ENCODE data around the gene LIN28B. TPM values are rescaled to one million over a fixed set of nuclear protein-coding genes. Genes with fewer than 3 reads are reported as not detected.

Gene LIN28B
- total RNA-seq, 4 donors from 2014 or later, result 0.14 TPM; not detected in 3

DNA sequence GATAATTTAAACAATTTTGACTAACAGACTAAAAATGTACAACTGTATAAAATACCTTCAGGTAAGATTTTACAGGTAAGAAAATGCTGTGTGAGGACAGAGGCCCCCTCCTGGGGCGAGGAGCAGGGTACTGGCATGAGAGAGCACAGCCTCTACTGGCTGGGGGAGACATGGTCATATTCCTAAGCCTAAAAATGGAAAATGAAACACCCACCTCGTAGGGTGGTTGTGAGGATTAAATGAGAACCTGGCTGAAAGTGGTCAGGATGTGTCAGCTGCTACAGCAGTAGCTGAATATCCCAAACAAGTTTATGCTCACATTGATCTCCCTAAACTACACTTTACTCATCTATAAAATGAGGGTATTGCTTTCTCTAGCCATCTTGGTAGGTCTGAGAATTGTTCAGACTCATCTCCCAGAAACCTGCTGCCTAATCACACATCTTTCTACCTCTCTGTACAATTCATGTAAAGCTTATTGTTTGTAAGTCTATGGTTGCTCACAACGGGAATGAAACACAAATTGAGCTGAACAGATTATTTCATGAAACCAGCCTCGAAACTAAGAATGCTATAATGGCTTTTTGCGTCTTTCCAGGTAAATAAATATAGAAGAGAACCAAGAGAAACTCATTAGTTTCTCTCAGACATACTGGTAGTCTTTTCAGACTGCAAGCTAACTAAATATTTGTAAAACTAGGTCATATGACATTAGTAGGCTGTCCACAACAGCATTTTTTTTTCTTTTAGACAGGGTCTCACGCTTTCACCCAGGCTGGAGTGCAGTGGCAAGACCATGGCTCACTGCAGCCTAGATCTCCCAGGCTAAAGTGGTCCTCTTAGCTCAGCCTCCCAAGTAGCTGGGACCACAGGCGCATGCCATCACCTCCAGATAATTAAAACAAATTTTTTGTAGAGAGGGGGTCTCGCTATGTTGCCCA is 153.3 kb downstream of the LIN28B start:
- Histone ChIP-seq H3K27me3 (no peaks in the 10 kb centered on the region), H3K36me3 (no peaks in the 10 kb centered on the region), H3K4me1 (no peaks in the 10 kb centered on the region), H3K4me3 (no peak overlapping the region), H3K9me3 (no peaks in the 10 kb centered on the region), H3K27ac (no peak overlapping the region)
- DNase-seq, result no peak
- intact Hi-C loops (cut with DNase I; ENCODE audit: low total_unique reads), result no loop called here
- TF ChIP-seq POLR2A (IDR thresholded peaks at IDR 0.05), result no peak
- TF ChIP-seq, protein P1, sequence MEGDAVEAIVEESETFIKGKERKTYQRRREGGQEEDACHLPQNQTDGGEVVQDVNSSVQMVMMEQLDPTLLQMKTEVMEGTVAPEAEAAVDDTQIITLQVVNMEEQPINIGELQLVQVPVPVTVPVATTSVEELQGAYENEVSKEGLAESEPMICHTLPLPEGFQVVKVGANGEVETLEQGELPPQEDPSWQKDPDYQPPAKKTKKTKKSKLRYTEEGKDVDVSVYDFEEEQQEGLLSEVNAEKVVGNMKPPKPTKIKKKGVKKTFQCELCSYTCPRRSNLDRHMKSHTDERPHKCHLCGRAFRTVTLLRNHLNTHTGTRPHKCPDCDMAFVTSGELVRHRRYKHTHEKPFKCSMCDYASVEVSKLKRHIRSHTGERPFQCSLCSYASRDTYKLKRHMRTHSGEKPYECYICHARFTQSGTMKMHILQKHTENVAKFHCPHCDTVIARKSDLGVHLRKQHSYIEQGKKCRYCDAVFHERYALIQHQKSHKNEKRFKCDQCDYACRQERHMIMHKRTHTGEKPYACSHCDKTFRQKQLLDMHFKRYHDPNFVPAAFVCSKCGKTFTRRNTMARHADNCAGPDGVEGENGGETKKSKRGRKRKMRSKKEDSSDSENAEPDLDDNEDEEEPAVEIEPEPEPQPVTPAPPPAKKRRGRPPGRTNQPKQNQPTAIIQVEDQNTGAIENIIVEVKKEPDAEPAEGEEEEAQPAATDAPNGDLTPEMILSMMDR (IDR thresholded peaks at IDR 0.05), result no peak

DNA sequence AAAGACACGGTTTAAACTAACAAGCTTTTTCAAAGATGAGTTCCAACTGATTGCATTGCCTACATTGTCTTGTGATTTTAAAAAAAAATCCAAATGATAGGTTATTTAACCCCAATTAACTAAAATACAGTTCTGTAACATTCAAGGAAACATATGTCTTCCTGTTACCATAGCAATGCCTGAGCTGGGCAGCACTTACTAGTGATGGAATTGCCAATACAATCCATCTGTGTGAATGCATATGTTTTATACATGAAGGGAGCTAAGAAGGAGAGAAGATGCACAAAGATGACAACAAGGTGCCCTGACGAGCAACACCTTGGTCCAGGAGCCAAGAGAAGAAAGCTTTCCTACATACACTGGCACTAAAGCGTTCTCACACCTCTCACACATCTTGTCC is 154.2 kb downstream of the LIN28B start:
- H3K27ac ChIP-seq, result no peak overlapping the region
- H3K9me3 ChIP-seq, result no peaks in the 10 kb centered on the region
- H3K4me1 ChIP-seq, result no peaks in the 10 kb centered on the region
- H3K36me3 ChIP-seq, result no peaks in the 10 kb centered on the region
- no peak for DNase-seq
- no peaks in the 10 kb centered on the region for H3K27me3 ChIP-seq
- intact Hi-C loops (cut with DNase I; ENCODE audit: low total_unique reads), result no loop called here
- no peak overlapping the region for H3K4me3 ChIP-seq
- TF ChIP-seq, protein P1 (IDR thresholded peaks at IDR 0.05), result no peak
- TF ChIP-seq POLR2A (IDR thresholded peaks at IDR 0.05), result no peak

DNA sequence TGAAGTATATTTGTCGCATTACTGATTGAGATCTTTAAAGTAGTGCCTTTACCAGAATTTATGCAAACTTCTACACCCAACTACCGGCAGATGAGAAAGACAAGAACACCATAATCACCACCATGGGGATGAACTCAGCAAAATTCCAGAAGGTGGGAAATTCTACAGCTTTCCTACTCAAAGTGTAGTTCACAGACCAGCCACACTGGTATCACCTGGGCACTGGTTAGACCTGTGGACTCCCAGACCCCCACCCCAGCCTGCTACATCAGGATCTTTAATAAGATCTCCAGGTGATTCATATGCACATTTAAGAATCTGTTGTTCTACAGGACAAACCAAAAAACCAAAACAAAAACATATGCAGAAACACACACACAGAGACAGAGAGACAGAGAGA is 155.0 kb downstream of the LIN28B start:
- Histone ChIP-seq H3K27me3 (no peaks in the 10 kb centered on the region), H3K36me3 (no peaks in the 10 kb centered on the region), H3K27ac (no peak overlapping the region), H3K4me3 (no peak overlapping the region), H3K9me3 (no peaks in the 10 kb centered on the region), H3K4me1 (no peaks in the 10 kb centered on the region)
- intact Hi-C loops (cut with DNase I; ENCODE audit: low total_unique reads), result no loop called here
- DNase-seq, result no peak
- TF ChIP-seq, protein P1 (IDR thresholded peaks at IDR 0.05), result no peak
- TF ChIP-seq POLR2A (IDR thresholded peaks at IDR 0.05), result no peak

DNA sequence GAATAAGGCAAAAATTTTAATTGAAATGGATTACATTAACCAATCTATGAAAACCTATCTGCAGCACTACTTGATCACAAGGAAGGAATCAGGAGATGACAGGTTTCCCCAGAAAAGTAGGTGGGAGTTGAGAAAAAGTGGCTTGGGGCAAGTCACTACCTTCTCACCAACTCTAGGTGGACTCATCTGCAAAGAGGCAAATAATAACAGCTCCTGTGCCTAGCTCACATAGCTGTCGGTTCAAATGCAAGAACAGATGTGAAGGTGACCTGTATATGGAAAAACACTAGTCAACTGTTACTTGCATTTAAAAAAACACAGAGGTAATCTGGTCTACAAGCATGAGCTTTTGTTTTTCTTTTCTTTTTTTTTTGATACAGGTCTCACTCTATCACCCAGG is 155.7 kb downstream of the LIN28B start:
- H3K36me3 ChIP-seq, result no peaks in the 10 kb centered on the region
- no peak overlapping the region for H3K27ac ChIP-seq
- no peak overlapping the region for H3K4me3 ChIP-seq
- TF ChIP-seq POLR2A (IDR thresholded peaks at IDR 0.05), result no peak
- TF ChIP-seq, protein P1 (IDR thresholded peaks at IDR 0.05), result no peak
- no peaks in the 10 kb centered on the region for H3K27me3 ChIP-seq
- no peaks in the 10 kb centered on the region for H3K4me1 ChIP-seq
- no peaks in the 10 kb centered on the region for H3K9me3 ChIP-seq
- intact Hi-C loops (cut with DNase I; ENCODE audit: low total_unique reads), result no loop called here
- DNase-seq, result no peak

DNA sequence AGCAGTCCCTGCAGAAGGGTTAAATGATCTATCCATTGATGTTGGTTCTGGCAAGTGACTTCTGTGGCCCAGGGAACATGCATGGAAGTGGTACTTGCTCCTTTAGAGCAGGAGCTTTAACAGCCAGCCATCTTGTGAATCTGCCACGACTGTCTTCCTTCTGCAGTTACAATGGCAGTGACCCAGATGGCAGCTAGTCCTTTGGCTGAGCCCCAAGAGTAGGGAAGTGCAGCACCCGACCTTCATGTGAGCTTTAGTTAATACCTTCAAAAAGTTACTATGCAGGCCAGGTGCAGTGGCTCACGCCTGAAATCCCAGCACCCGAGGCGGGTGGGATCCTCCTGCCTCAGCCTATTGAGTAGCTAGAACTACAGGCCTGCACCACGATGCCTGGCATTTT is 156.5 kb downstream of the LIN28B start:
- H3K9me3 ChIP-seq, result no peaks in the 10 kb centered on the region
- H3K4me1 ChIP-seq, result no peaks in the 10 kb centered on the region
- no peaks in the 10 kb centered on the region for H3K36me3 ChIP-seq
- no peak for DNase-seq
- no peak overlapping the region for H3K27ac ChIP-seq
- intact Hi-C loops (cut with DNase I; ENCODE audit: low total_unique reads), result no loop called here
- H3K27me3 ChIP-seq, result no peaks in the 10 kb centered on the region
- TF ChIP-seq, protein P1 (IDR thresholded peaks at IDR 0.05), result no peak
- TF ChIP-seq POLR2A (IDR thresholded peaks at IDR 0.05), result no peak
- H3K4me3 ChIP-seq, result no peak overlapping the region
